ENCODE results near the gene ATP2B2.
A peak's percentile ranks its signal among the peaks of the same experiment; 100 is the strongest.

Gene ATP2B2

DNA sequence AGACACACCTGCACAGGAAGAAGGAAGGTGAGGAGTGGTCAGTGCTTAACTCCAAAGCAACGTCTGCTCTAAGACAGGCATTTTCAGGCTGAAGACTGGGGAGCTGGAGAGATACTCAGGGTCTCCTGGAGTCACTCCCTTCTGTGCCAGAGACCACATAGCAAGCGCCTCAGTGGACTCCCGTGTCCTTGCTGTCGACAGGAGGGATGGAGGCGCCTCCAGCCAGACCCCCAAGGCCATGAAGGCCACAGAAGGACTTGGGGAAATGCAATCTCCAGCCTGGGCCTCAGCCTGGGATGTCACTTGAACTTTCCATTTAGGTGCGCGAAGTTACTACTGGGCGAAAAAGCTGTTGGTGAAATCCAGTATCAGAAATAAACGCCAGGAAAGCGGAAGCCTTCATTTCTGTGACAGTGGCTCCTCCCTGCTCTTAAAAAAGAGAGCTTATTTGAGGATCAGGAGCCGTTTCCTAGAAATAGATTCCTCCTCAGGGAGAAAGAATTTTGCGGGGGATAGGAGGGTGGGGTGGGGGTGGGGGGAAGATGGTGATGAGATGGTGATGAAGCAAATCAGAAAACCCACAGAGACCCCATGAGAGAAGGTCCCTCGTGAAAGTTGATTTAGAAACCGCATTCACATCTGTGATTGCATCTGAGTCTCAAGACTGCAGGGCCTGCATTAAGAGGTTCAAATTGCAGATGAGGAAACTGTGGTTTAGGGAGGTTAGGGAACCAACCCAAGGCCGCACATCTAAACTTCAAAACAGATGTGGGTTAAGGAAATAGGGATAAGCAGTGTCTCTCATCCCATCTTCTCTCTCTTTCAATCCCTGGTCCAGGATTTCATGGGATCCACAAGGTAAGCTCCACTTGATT lies 78.8 kb downstream of the ATP2B2 start:
- Histone ChIP-seq H3K14ac (ENCODE audit: low read length in 2 of 2) (no peak overlapping the region), H3K4me3 (ENCODE audit: insufficient read depth in 1 of 2, low read depth in 1 of 2, low read length in 2 of 2) (no peak overlapping the region), H3K36me3 (ENCODE audit: control insufficient read depth in 1 of 2, insufficient read depth in 2 of 2, low read depth in 1 of 2, low read length in 2 of 2) (no peaks in the 10 kb centered on the region), H3K27ac (ENCODE audit: low read length, poor library complexity, severe bottlenecking) (no peak overlapping the region), H3K27me3 (ENCODE audit: control insufficient read depth in 1 of 2, insufficient read depth in 1 of 2, low read length in 2 of 2) (peaks cover 15 to 72% of the 10 kb centered on the region in 2 experiments), H3K18ac (ENCODE audit: low read depth in 1 of 2, low read length in 2 of 2) (no peak overlapping the region), H2BK5ac (ENCODE audit: low read depth, low read length, poor library complexity, severe bottlenecking) (no peak overlapping the region), H3K4me1 (ENCODE audit: control insufficient read depth, insufficient read depth, low read depth, low read length) (no peaks in the 10 kb centered on the region), H4K91ac (ENCODE audit: low read length) (no peak overlapping the region), H2AK5ac (ENCODE audit: low read length, severe bottlenecking) (no peak overlapping the region), H3K79me1 (replicated peaks; ENCODE audit: low read length, poor library complexity, severe bottlenecking) (no peaks in the 10 kb centered on the region), H4K8ac (ENCODE audit: low read length) (no peak overlapping the region), H3K9ac (ENCODE audit: low read length) (no peak overlapping the region), H2BK12ac (ENCODE audit: low read length in 2 of 2) (no peak overlapping the region), H3K4me2 (ENCODE audit: low read length, poor library complexity, severe bottlenecking) (no peak overlapping the region), H3K9me3 (ENCODE audit: control insufficient read depth, low read length) (no peaks in the 10 kb centered on the region), H2BK120ac (ENCODE audit: low read depth, low read length) (no peak overlapping the region), H3K23ac (ENCODE audit: low read length in 2 of 2) (no peak overlapping the region), H3K4ac (ENCODE audit: low read depth in 1 of 2, low read length in 2 of 2) (no peak overlapping the region), H2BK15ac (ENCODE audit: low read depth, poor library complexity, severe bottlenecking) (no peak overlapping the region), H2AFZ (ENCODE audit: low read depth, low read length) (no peak overlapping the region)
- DNase-seq: no peak
- 79% methylated on average over 15 of the region's 15 CpGs for WGBS

DNA sequence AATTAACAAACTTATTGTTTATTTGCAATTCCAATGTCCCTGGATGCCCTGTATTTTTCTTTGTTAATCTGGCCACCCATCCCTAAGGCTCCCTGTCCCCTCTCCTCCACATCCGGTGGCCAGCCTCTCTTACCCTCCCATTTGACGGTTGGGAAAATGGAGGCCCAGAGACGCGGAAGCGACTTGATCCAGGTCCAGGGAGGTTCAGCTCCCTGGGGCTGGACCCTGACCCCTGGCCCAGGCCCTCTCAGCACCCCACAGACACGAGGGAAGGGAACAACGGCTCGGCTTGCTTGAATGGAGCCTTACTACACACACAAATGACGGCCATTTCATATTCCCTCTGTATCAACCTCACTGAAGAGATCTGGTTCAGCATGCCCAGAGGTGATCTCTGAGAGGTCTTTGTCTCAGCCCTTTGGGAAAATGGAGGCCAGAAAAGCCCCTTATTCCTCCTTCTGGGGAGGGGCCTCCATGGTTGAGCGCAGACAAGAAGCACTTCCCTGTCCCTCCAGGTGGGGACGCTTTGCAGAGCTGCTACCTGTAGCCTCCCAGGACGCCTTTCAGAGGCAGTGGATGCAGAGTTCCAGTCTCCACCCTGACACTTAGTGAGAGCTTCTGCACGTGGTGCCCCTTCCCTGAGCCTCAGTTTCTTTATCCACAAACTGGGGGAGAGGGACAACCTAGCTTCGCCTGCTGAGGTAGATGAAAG lies 82.1 kb downstream of the ATP2B2 start:
- H3K27me3 ChIP-seq (ENCODE audit: control insufficient read depth in 1 of 2, insufficient read depth in 1 of 2, low read length in 2 of 2): peaks cover 11 to 76% of the 10 kb centered on the region in 2 experiments

DNA sequence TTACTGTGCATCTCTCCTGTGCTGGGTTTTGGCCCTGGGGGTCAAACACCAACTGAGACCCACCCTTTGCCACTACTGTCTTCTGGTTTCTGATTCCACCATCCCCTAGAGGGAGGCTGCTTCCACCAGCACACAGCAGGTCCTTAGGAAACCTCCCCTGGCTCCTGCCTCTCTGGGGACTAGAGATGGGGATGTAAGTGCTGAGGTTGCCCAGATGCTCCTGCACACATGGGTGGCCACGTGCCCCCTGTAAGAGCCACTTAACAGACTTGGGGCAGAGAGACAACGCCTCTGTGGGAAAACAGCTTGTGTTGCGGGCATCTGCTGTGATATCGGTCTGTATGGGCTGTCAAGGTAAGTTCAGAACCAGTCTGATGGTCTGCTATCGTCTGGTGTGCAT lies 83.4 kb downstream of the ATP2B2 start:
- Histone ChIP-seq H3K27me3 (ENCODE audit: control insufficient read depth in 1 of 2, insufficient read depth in 1 of 2, low read length in 2 of 2) (peaks cover 11 to 79% of the 10 kb centered on the region in 2 experiments), H2AK5ac (ENCODE audit: low read length, severe bottlenecking) (no peak overlapping the region), H3K23ac (ENCODE audit: low read length in 2 of 2) (no peak overlapping the region), H4K8ac (ENCODE audit: low read length) (no peak overlapping the region), H3K79me1 (replicated peaks; ENCODE audit: low read length, poor library complexity, severe bottlenecking) (no peaks in the 10 kb centered on the region), H3K14ac (ENCODE audit: low read length in 2 of 2) (peak overlapping the region in 1 of 2 experiments; percentile 4), H3K4me2 (ENCODE audit: low read length, poor library complexity, severe bottlenecking) (no peak overlapping the region), H3K18ac (ENCODE audit: low read depth in 1 of 2, low read length in 2 of 2) (no peak overlapping the region), H2BK12ac (ENCODE audit: low read length in 2 of 2) (no peak overlapping the region), H3K4ac (ENCODE audit: low read depth in 1 of 2, low read length in 2 of 2) (no peak overlapping the region), H2BK15ac (ENCODE audit: low read depth, poor library complexity, severe bottlenecking) (no peak overlapping the region), H3K4me3 (ENCODE audit: insufficient read depth in 1 of 2, low read depth in 1 of 2, low read length in 2 of 2) (no peak overlapping the region), H2AFZ (ENCODE audit: low read depth, low read length) (no peak overlapping the region), H3K4me1 (ENCODE audit: control insufficient read depth, insufficient read depth, low read depth, low read length) (peaks cover 3% of the 10 kb centered on the region), H2BK120ac (ENCODE audit: low read depth, low read length) (no peak overlapping the region), H3K27ac (ENCODE audit: low read length, poor library complexity, severe bottlenecking) (no peak overlapping the region), H4K91ac (ENCODE audit: low read length) (no peak overlapping the region), H2BK5ac (ENCODE audit: low read depth, low read length, poor library complexity, severe bottlenecking) (no peak overlapping the region), H3K36me3 (ENCODE audit: control insufficient read depth in 1 of 2, insufficient read depth in 2 of 2, low read depth in 1 of 2, low read length in 2 of 2) (no peaks in the 10 kb centered on the region), H3K9ac (ENCODE audit: low read length) (no peak overlapping the region), H3K9me3 (ENCODE audit: control insufficient read depth, low read length) (no peaks in the 10 kb centered on the region)
- DNase-seq: no peak
- 72% methylated on average over 5 of the region's 5 CpGs for WGBS

More for the DNA sequence above, 82.1 kb downstream of the ATP2B2 start:
- DNase-seq: no peak
- no peak overlapping the region for H3K9ac ChIP-seq (ENCODE audit: low read length)
- H2AK5ac ChIP-seq (ENCODE audit: low read length, severe bottlenecking): no peak overlapping the region
- 78% methylated on average over 14 of the region's 14 CpGs for whole genome bisulfite sequencing
- H3K23ac ChIP-seq (ENCODE audit: low read length in 2 of 2): no peak overlapping the region
- no peak overlapping the region for H3K4me3 ChIP-seq (ENCODE audit: insufficient read depth in 1 of 2, low read depth in 1 of 2, low read length in 2 of 2)
- H3K4ac ChIP-seq (ENCODE audit: low read depth in 1 of 2, low read length in 2 of 2): no peak overlapping the region
- H3K14ac ChIP-seq (ENCODE audit: low read length in 2 of 2): no peak overlapping the region
- H3K4me2 ChIP-seq (ENCODE audit: low read length, poor library complexity, severe bottlenecking): no peak overlapping the region
- no peaks in the 10 kb centered on the region for H3K9me3 ChIP-seq (ENCODE audit: control insufficient read depth, low read length)
- H4K91ac ChIP-seq (ENCODE audit: low read length): no peak overlapping the region
- no peak overlapping the region for H3K18ac ChIP-seq (ENCODE audit: low read depth in 1 of 2, low read length in 2 of 2)
- no peaks in the 10 kb centered on the region for H3K79me1 ChIP-seq (replicated peaks; ENCODE audit: low read length, poor library complexity, severe bottlenecking)
- no peak overlapping the region for H3K27ac ChIP-seq (ENCODE audit: low read length, poor library complexity, severe bottlenecking)
- H2BK5ac ChIP-seq (ENCODE audit: low read depth, low read length, poor library complexity, severe bottlenecking): no peak overlapping the region
- no peak overlapping the region for H4K8ac ChIP-seq (ENCODE audit: low read length)
- no peak overlapping the region for H2BK12ac ChIP-seq (ENCODE audit: low read length in 2 of 2)
- H2BK15ac ChIP-seq (ENCODE audit: low read depth, poor library complexity, severe bottlenecking): no peak overlapping the region
- no peaks in the 10 kb centered on the region for H3K36me3 ChIP-seq (ENCODE audit: control insufficient read depth in 1 of 2, insufficient read depth in 2 of 2, low read depth in 1 of 2, low read length in 2 of 2)
- peaks cover 3% of the 10 kb centered on the region for H3K4me1 ChIP-seq (ENCODE audit: control insufficient read depth, insufficient read depth, low read depth, low read length)
- no peak overlapping the region for H2BK120ac ChIP-seq (ENCODE audit: low read depth, low read length)
- no peak overlapping the region for H2AFZ ChIP-seq (ENCODE audit: low read depth, low read length)

DNA sequence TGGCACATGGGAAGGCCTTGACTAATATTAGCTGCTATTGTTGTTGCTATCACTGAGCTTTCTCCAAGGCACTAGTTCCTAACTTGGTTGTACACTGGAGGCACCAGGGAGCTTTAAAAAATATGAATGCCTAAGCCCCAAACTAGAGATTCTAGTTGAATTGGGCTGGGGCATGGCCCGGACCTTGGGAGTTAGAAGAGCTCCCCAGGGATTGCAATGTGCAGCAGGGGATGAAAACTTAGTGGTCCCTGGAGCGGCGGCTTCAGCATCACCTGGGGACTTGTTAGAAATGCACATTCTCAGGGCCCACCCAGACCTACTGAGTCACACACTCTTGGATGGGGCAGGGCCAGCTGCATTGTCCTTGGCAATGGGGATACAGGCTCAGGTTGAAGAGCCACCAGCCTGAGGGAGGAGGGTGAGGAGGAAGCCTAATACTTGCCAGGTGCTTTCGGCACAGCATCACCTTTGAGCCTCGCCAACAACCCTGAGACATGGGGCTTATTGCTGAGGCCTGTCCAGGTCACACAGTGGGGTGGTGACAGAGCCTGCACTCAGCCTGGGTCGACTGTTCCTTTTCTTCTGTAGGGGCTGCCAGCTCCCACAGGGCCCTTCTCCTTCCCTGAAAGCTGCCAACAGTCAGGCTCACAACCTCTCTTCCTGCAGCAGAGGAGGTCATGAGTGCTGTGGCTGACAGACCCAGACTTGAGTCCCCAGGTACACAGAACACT lies 84.5 kb downstream of the ATP2B2 start:
- no peak overlapping the region for H3K27ac ChIP-seq (ENCODE audit: low read length, poor library complexity, severe bottlenecking)
- peaks cover 3% of the 10 kb centered on the region for H3K4me1 ChIP-seq (ENCODE audit: control insufficient read depth, insufficient read depth, low read depth, low read length)
- 80% methylated on average over 6 of the region's 6 CpGs for WGBS
- no peaks in the 10 kb centered on the region for H3K79me1 ChIP-seq (replicated peaks; ENCODE audit: low read length, poor library complexity, severe bottlenecking)
- no peak overlapping the region for H3K9ac ChIP-seq (ENCODE audit: low read length)
- H2BK12ac ChIP-seq (ENCODE audit: low read length in 2 of 2): no peak overlapping the region
- H2AK5ac ChIP-seq (ENCODE audit: low read length, severe bottlenecking): no peak overlapping the region
- H2BK5ac ChIP-seq (ENCODE audit: low read depth, low read length, poor library complexity, severe bottlenecking): no peak overlapping the region
- no peak overlapping the region for H3K4me2 ChIP-seq (ENCODE audit: low read length, poor library complexity, severe bottlenecking)
- H3K9me3 ChIP-seq (ENCODE audit: control insufficient read depth, low read length): no peaks in the 10 kb centered on the region
- H3K27me3 ChIP-seq (ENCODE audit: control insufficient read depth in 1 of 2, insufficient read depth in 1 of 2, low read length in 2 of 2): peaks cover 17 to 83% of the 10 kb centered on the region in 2 experiments
- no peak overlapping the region for H3K4ac ChIP-seq (ENCODE audit: low read depth in 1 of 2, low read length in 2 of 2)
- no peak overlapping the region for H3K23ac ChIP-seq (ENCODE audit: low read length in 2 of 2)
- H4K91ac ChIP-seq (ENCODE audit: low read length): no peak overlapping the region
- H3K18ac ChIP-seq (ENCODE audit: low read depth in 1 of 2, low read length in 2 of 2): no peak overlapping the region
- no peak overlapping the region for H3K4me3 ChIP-seq (ENCODE audit: insufficient read depth in 1 of 2, low read depth in 1 of 2, low read length in 2 of 2)
- no peak overlapping the region for H3K14ac ChIP-seq (ENCODE audit: low read length in 2 of 2)
- DNase-seq: no peak
- H2BK120ac ChIP-seq (ENCODE audit: low read depth, low read length): no peak overlapping the region
- H2BK15ac ChIP-seq (ENCODE audit: low read depth, poor library complexity, severe bottlenecking): no peak overlapping the region
- no peak overlapping the region for H2AFZ ChIP-seq (ENCODE audit: low read depth, low read length)
- no peaks in the 10 kb centered on the region for H3K36me3 ChIP-seq (ENCODE audit: control insufficient read depth in 1 of 2, insufficient read depth in 2 of 2, low read depth in 1 of 2, low read length in 2 of 2)
- H4K8ac ChIP-seq (ENCODE audit: low read length): no peak overlapping the region
